Activated CD8-positive, alpha-beta memory T cell treated with anti-CD3 and anti-CD28 coated beads, Interleukin-2, amount 50 U/mL, for 1 hour (primary cell): Measurements from ENCODE around the gene NPEPPS.
"Not testable (repeated sequence)": the region's sequence is repeated elsewhere in the genome, so short reads cannot be mapped to it uniquely, and the experiment has no call there.

Experiments
- DNase-seq: peaks from one replicate; pipeline ENCODE4 v3.0.0-alpha.2; 2020; ENCODE audit errors: extremely low read depth

NPEPPS gene

DNA sequence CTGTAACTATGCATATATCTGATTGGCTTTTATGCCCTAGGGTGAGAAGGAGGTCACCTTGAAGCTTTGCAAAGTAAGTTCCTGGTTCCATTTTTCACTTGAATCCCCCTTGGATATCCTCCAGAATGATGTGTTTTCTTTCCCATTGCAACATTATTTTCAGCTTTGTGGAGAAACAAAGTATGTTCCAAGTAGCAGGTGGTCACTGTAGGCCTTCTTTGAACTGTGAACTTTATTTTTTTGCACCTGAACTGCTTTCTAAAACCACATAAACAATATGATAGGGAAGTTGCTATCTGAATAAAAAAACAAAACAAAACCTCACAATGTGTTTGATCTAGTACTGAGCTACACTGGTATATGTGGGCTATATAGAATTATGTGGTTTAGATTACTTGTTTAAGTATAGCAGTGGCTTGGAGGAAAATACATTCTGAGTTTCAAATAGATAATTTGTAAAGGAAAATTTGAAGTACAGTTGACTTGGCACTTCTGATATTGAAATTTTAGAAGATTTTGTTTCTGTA, 29.7 kb downstream of the NPEPPS start:
- DNase-seq, result not testable (repeated sequence)

DNA sequence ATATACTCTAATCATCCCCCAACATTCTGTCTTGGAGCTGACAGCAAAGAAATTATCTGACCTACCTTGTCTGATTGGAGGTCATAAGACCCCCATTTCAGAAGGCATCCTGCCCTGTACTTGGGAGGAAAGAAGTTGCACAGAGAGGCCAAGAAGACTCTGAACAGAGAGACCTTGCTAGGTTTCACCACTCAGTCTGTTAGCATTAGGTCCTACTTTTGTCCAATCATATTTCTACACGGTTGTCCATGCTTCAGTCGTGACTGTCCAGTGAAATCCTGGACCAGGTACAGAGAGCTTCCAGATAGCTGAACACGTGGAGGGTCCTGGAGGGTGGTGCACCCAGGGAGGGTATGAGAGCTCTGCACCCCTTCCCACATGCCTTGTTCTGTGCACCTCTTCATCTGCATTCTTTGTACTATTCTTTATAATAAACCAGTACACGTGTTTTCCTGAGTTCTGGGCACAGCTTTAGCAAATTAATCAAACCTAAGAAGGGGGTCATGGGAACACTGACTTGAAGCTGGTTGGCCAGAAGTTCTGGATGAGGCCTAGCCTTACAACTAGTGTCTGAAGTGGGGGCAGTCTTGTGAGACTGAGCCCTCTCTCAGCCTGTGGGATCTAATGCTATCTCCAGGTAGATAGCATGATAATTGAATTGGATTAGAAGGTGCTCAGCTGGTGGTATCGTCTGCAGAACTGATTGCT, 30.9 kb downstream of the NPEPPS start:
- DNase-seq, result not testable (repeated sequence)

DNA sequence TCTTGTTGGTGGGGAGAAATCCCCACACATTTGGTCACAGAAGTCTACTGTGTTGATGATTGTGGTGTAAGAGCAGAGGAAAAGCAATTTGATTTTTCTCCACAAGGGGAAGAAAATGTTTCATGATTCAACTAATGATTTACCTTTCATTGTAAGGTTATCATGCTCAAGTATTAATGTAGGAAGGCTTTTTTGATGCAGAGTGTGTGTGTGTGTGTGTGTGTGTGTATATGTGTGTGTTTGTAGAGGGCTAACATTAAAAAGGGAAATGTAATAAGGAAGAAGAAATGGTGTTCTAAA, 31.4 kb downstream of the NPEPPS start:
- DNase-seq, result not testable (repeated sequence)

DNA sequence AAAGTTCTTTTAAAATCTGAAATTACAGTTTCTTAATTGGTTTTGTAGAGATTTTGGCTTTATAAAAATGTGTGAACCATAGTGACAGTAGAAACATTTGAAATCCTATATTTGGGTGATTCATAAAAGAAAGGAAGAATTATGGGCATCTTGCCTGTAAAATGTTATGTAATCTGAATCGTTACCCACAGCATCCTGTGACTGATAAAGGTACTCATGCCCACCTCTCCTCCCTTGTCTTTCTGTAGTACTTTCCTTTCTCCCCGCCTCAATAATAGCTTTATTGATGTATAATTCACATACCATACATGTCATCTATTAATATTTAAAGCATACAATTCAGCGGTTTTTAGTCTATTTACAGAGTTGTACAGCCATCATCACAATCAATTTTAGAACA, 36.4 kb downstream of the NPEPPS start:
- DNase-seq, result not testable (repeated sequence)

DNA sequence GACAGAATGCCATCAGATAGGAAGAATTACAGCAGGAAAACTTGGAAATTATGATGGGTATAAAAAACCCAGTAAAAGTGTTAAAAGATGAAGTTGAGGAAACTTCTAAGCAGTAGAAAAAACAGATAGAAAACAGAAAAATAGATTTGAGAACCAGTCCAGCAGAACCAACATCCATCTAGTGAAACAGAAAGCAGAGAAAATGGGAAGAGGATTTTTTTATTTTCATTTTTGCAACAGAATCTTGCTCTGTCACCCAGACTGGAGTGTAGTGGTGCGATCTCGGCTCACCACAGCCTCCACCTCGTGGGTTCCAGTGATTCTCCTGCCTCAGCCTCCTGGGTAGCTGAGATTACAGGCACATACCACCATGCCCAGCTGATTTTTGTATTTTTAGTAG, 41.7 kb downstream of the NPEPPS start:
- DNase-seq, result not testable (repeated sequence)

DNA sequence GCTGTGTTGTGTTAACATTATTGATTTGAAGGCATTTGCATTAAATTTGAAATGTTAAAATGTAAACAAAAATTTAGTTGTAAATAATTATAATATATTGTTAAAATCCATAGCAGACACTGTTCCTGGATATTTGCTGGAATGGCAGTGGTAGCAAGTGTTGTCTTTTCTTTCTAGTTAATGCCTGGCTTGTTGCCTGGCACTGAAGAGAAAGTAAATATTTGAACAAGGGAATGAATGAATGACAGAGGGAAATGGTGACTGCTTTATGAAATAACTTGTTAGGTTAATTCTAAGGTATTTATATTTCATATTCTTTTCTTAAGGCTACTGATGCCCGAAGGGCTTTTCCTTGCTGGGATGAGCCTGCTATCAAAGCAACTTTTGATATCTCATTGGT, 51.5 kb downstream of the NPEPPS start:
- not testable (repeated sequence) for DNase-seq

DNA sequence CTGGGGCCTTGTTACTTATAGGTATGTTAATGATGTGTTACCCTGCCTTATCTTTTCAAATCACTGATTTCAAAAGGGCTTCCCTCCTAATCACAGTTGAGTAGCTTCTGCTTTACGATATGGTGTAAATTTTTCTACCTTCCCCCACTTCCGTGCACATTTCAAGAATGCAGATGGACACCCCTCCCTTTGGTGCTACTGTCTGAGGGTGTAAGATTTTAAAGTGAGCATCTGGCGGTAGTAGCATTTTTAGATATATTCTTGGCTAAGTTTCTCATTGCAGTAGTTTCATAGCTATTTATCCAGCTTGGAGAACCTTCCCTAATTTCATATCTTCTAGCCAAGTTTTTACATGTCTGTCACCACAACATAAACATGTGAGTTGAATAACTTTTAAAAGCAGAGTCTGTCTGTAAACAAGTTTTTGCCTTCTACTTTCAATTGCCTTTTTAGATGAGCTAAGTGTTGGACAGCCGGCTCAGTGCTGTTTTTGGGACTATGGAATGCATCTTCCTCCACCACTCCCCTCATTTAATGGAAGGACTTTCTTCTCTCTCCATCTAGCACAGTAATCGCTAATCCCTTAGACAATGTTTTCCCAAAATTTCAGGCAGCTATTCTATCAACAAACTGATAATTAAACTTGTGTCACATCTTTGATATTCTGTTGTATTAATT, 55.6 kb downstream of the NPEPPS start:
- DNase-seq, result not testable (repeated sequence)

DNA sequence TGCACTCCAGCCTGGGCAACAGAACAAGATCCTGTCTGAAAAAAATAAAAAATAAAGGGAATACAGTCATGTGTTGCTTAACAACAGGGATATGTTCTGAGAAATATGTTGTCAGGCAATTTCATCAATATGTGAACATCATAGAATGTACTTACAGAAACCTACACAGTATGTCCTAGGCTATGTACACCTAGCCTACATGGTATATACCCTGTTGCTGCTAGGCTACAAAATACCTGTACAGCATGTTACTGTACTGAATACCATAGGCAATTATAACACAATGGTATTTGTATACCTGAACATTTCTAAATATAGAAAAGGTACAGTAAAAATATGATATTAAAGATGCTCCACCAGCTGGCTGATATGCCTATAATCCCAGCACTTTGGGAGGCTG, 62.6 kb downstream of the NPEPPS start:
- not testable (repeated sequence) for DNase-seq

DNA sequence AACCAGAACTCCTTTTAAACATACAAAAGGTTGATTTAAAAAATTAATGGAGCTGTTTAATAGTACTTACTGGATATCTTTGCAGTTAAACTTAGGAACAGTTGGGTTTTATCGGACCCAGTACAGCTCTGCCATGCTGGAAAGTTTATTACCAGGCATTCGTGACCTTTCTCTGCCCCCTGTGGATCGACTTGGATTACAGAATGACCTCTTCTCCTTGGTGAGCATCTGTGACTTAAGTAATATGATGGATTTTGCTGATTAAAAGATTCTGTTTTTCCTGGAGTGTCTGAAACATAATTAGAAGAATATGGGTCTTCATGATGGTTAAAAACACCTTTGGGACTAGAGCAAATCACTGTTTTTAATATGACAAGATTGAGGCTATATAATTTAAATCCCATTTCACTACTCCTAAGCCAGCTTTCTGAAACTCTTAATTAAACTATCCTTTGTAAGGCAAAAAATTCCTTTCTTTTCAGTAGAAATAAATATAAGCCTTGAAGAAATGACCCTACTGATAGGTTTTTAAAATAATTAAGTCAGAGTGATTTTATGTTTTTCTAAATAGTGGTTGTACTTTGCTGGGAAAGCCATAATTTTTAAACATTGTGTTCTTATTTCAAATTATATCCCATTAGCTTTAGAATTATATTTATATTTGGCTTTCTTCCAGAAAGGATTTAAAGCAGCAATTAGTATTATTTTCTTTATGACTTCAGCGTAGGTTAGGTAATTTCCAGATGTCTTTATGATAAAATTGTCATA, 73.1 kb downstream of the NPEPPS start:
- no peak for DNase-seq

DNA sequence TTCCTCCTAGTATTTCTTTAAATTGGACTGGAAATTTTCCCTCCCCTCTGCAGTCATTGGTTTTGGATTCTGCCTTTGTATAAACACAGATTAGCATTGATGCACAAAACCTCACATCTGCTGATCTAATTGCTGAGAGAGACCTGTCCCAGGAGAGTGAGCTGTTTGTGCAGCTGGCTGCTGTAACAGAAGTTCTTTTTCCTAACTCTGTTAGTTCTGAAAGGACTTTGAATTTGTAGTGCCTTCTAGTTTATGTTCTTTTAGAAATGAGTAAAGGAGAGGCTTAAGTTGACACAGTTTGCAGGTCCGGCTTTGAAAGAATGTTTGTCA, 73.7 kb downstream of the NPEPPS start:
- DNase-seq, result no peak

DNA sequence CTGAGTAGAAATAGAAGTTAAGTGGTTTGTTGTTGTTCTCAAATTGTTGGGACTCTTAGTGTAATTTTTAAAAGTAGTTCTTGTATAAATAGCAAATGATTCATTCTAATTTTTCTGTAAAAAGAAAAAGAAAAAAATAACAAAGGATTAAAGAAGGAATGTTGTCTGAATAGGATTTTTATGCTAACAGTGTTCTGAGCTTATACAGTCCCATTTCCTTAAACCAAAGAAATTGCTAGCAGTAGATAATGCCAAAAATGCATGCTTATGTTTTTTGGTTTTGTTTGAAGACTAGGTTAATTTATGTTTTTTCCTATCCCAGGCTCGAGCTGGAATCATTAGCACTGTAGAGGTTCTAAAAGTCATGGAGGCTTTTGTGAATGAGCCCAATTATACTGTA, 74.1 kb downstream of the NPEPPS start:
- DNase-seq, result no peak

DNA sequence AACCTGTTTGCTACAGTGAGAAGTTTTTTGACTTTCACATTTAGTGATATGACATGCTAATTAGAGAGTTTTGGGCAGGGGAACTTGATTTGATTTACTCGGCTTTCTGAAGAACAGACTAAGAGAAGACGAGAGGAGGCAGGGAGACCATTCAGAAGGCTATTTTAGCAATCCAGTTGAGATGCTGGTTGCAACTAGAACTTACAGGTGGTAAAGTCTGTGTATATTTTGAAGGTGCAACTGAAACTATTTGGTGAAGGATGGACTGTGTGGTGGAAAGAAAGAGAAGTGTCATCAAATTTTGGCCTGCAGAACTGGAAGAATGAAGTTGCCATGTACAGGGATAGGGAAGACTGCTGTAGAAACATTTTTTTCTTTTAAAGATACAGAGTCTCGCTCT, 76.6 kb downstream of the NPEPPS start:
- no peak for DNase-seq

DNA sequence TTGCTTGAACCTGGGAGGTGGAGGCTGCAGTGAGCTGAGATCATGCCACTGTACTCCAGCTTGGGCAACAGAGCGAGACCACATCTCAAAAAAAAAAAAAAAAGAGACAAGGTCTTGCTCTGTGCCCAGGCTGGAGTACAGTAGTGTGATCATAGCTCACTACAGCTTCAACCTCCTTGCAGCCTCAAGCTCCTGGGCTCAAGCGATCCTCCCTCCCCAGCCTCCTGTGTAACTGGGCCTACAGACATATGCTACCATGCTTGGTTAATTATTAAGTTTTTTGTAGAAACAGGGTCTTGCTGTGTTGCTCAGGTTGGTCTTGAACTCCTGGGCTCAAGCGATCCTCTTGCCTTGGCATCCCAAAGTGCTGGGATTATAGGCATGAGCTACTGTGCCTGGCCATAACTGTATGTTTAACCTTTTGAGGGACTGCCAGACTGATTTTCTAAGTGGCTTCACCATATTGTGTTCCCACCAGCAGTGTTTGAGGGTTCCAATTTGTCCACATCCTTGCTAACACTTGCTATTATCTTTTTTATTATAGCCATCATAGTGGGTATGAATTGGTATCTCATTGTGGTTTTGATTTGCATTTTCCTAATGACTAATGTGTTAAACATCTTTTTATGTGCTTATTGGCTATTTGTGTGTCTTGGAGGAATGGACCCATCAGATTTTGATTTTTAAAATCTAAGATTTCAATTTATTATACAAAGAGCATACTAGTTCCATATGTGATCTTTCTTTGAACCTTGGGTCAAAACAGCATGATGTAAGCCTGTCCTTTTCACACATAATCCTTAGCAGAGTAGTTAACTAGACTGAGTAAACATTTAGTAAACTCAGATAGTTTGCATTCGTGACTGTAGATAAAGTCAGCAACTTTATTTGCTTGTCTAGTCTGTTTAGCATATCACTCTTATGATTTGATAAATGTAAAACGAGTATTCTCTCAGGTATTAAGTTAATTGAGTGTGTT, 80.8 kb downstream of the NPEPPS start:
- no peak for DNase-seq

DNA sequence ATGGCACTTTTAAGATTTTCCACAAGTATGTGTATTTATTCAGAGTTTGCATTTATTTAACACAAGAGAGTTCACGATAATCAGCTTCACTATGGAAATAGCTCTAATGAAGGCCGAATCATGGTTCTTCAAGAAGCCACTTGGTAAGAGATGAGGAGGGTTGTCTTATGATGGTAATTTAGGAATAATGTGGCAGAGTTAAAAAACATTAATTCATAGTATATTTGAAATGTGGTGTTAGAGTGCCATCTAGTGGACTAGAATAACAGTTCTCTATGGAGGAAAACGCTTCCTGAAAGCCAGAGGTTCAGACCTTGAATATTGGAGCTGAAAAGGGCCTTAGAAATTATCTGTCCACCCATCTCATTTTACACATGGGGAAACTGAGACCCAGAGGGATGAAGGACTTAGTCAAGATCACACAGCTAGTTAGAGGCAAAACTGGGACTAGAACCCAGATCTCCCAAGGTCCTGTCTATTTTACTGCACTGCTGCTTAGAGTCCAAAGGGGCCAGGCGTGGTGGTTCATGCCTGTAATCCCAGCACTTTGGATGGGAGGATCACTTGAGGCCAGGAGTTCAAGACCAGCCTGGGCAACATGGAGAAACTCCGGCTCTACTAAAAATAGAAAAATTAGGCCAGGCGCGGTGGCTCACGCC, 85.0 kb downstream of the NPEPPS start:
- DNase-seq, result no peak

DNA sequence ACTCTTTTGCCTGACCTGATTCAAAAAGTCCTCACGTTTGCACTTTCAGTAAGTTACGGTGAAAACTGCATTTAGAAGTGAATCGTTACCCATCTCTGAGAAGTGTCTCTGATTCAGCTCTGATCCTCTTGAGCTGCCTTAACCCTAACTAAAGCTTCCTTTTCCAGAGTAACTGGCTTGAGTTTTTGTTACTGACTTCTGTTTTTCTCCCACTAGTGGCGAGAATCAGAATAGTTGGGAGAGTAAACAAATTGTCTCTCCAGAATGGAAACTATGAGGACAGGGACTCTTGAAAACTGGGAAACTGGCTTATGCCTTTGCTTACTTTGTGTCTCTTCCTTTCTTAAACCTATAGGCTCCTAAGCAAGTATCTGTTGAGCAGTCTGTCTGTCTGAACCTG, 87.5 kb downstream of the NPEPPS start:
- DNase-seq, result no peak

DNA sequence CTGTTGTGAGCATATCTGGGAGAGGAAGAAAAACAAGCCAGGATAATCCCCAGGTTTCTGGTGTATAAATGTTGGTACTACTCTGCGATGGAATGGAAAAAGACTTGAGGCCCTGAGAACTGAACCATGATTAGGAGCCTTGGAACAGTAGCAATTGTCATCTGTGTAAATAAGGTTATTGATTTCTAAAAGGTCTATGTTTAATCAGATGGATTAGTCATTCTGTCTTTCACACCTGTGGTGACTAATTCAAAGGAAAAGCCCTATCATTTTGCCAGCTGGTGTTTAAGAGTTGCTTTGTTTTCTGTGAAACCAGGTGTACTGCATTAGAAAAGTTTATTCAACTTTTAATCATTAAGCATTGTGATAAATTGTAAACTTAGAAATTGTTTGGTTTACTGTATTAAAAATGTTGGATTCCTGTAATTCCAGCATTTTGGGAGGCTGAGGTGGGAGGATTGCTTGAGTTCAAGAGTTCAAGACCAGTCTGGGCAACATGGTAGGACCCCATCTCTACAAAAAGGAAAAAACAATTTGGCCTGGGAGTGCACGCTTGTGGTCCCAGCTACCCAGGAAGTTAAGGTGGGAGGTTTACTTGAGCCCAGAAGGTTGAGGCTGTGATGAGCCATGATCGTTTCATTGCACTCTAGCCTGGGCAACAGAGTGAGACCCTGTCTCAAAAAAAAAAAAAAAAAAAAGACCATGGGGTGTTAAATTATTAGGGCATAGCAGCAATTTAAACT, 89.8 kb downstream of the NPEPPS start:
- DNase-seq, result no peak

DNA sequence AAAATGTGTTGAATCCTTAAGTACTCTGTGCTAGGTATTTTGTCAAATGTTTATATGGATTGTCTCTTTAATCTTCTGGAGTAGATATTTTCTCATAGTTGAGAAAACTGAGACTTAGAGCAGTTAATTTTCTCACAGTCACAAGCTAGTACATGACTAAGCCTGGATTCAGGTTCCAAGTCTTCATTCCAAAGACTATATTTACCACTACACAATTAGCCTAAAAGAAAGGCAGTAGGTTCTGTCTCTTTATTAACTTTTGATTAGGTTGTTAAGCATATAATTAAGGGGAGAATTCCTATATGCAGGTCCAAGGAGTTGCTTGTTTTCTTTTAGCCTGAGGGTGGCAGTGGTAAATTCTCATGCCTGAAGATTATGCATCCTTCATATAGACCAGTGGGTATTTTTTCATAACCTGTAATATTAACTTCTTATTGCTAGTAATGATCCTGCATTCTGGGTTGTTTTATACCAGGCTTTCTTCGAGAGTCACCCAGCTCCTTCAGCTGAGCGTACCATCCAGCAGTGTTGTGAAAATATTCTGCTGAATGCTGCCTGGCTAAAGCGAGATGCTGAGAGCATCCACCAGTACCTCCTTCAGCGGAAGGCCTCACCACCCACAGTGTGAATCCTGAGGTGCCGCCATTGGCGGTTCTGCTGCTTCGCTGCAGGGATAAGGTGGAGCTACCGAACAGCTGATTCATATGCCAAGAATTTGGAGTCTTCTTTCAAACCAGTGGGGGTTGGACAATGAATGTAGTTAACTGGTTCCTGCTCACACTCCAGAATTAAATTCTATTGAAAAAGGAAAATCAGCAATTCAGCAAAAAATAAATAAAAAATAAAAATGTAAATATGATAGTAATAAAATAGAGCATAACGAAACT, 90.6 kb downstream of the NPEPPS start:
- no peak for DNase-seq

DNA sequence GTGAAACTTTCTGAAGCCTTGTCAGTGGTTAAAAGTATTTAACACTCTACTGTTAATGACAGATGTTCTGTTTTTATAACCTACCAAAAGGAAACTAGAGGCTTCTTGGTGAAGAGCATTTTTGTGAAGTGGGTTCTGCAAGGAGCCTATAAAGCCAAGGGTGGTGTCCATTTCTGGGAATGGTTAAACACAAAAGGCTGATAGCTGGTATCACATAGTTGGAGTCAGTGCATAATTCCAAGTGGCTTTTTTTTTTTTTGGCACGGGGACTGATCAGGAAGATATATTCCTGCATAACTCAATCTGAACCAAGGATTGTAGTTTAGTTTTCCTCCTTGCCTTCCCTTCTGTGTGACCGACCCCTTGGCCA, 91.3 kb downstream of the NPEPPS start:
- no peak for DNase-seq

DNA sequence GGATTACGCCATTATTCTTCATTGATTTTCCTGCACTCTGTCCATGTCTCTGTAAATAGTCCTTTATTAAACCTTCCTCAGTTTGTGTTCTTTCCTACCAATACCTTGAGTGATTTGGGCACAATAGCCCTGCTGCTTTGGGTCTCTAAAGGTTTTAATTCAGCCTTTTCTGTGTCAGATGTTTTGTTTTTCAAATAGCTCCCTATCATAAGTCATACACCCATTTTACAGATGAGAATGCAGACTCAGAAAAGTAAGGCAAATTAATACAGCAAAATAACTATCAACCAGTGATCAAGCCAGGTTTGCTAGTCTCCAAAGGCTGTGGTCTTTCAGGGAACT, 93.8 kb downstream of the NPEPPS start:
- DNase-seq, result no peak
